CD4-positive, alpha-beta T cell treated with Interleukin-6 for 4 hours (primary cell): ENCODE data around the gene APOD.

Experiments used
- DNase-seq: peaks from one replicate; pipeline ENCODE4 v3.0.0-alpha.2; 2020; ENCODE audit warnings: mixed read lengths

The APOD gene

GRCh38 chr3:195551381-195551978 lies 32.3 kb downstream of the APOD start:
- no peak for DNase-seq

GRCh38 chr3:195550723-195551122 lies 33.0 kb downstream of the APOD start:
- DNase-seq = no peak

GRCh38 chr3:195549931-195550519 lies 33.7 kb downstream of the APOD start:
- DNase-seq = peak; percentile 87

GRCh38 chr3:195548987-195549386 lies 34.8 kb downstream of the APOD start:
- DNase-seq = no peak

- no peak for DNase-seq
These were observed 35.2 kb downstream of the APOD start for GRCh38 chr3:195548501-195548900.

GRCh38 chr3:195548006-195548405 lies 35.7 kb downstream of the APOD start:
- no peak for DNase-seq

GRCh38 chr3:195546130-195546560 lies 37.6 kb downstream of the APOD start:
- DNase-seq = no peak

- DNase-seq = no peak
These were observed 39.1 kb downstream of the APOD start for GRCh38 chr3:195544634-195545033.

- no peak for DNase-seq
These were observed 39.6 kb downstream of the APOD start for GRCh38 chr3:195544230-195544536.

GRCh38 chr3:195543500-195544229 lies 40.1 kb downstream of the APOD start:
- no peak for DNase-seq

- peak; percentile 91 for DNase-seq
These were observed 40.8 kb downstream of the APOD start, which contains the start of gene PPP1R2 for GRCh38 chr3:195542698-195543499. PPP1R2 (minus strand) TSS chr3:195543325; CDS start chr3:195543025, 300 bp downstream.

GRCh38 chr3:195542316-195542697 lies 41.4 kb downstream of the APOD start:
- no peak for DNase-seq

- DNase-seq = peak; percentile 52
These were observed 43.2 kb downstream of the APOD start for GRCh38 chr3:195540511-195540910.

- no peak for DNase-seq
These were observed 43.7 kb downstream of the APOD start for GRCh38 chr3:195540027-195540426.

- DNase-seq = no peak
These were observed 44.3 kb downstream of the APOD start for GRCh38 chr3:195539479-195539878.

GRCh38 chr3:195537995-195538394 lies 45.7 kb downstream of the APOD start:
- DNase-seq = peak; percentile 55

- DNase-seq = no peak
These were observed 48.4 kb downstream of the APOD start for GRCh38 chr3:195535293-195535692.

- DNase-seq = no peak
These were observed 50.9 kb downstream of the APOD start for GRCh38 chr3:195532834-195533233.

GRCh38 chr3:195532345-195532744 lies 51.4 kb downstream of the APOD start:
- no peak for DNase-seq

GRCh38 chr3:195531683-195532082 lies 52.1 kb downstream of the APOD start:
- no peak for DNase-seq

GRCh38 chr3:195526492-195526891 lies 57.2 kb downstream of the APOD start:
- DNase-seq = no peak

- peak; percentile 46 for DNase-seq
These were observed 59.4 kb downstream of the APOD start for GRCh38 chr3:195524171-195524896.
